ENCODE results near the gene CDH18.

CDH18 gene

DNA sequence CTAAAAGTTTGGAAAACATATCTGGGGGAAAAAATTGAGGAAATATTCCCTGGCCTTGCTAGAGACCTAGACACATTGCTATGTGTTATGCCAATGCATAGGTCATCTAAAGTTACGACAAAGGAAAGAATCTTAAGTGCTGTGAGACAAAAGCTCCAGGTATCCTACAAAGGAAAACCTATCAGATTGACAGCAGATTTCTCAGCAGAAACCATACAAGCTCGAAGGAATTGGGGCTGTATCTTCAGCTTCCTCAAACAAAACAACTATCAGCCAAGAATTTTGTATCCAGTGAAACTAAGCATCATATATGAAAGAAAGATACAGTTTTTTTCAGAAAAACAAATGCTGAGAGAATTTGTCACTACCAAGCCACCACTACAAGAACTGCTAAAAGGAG is 234.4 kb downstream of the CDH18 start:
- Mint-ChIP-seq H3K4me1 (no peaks in the 10 kb centered on the region), H3K27me3 (no peaks in the 10 kb centered on the region), H3K27ac (no peak overlapping the region), H3K36me3 (no peaks in the 10 kb centered on the region), H3K9me3 (peaks cover 7% of the 10 kb centered on the region), H3K4me3 (no peak overlapping the region)
- ATAC-seq: no peak

DNA sequence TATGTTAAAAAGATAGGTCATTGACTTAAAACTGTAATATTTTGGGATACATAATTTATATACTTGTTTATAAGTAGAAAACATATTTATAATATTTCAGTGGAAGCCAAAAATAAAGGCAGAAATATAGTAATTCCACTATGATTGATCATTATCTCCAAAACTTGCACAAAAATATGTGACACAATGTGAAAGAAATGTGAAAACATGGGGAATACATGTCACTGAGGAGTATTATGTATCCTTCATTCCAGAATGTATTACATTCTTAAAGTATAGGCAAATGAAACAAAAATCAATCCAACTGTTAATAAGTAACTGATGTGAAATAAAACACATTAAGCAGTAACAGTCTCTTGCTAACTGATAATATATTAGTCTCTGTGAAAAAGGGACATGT is 236.7 kb downstream of the CDH18 start:
- Mint-ChIP-seq H3K4me1 (no peaks in the 10 kb centered on the region), H3K27ac (no peak overlapping the region), H3K27me3 (no peaks in the 10 kb centered on the region), H3K9me3 (peaks cover 7% of the 10 kb centered on the region), H3K4me3 (no peak overlapping the region), H3K36me3 (no peaks in the 10 kb centered on the region)
- no peak for ATAC-seq

DNA sequence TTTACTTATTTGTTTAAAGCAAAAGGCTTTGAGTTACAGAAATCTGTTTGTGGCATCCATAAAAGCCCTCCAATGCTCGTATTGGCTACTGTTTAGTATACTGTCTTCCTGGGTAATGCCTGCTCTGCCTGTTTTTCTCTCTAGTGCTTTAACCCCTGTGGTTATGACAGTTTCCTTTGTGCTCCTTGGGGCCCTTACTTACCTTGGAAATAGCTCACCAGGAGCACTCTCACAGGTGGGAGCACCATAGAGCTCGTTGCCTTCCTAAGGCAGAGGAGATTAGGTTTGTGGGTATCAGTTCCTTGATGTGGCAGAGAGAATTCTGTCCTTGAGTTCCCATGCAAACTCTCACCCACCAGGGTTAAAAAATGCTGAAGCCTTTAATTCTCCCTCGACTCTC is 242.8 kb downstream of the CDH18 start:
- Mint-ChIP-seq H3K27ac (no peak overlapping the region), H3K36me3 (no peaks in the 10 kb centered on the region), H3K27me3 (no peaks in the 10 kb centered on the region), H3K4me3 (no peak overlapping the region), H3K9me3 (no peaks in the 10 kb centered on the region), H3K4me1 (no peaks in the 10 kb centered on the region)
- no peak for ATAC-seq

DNA sequence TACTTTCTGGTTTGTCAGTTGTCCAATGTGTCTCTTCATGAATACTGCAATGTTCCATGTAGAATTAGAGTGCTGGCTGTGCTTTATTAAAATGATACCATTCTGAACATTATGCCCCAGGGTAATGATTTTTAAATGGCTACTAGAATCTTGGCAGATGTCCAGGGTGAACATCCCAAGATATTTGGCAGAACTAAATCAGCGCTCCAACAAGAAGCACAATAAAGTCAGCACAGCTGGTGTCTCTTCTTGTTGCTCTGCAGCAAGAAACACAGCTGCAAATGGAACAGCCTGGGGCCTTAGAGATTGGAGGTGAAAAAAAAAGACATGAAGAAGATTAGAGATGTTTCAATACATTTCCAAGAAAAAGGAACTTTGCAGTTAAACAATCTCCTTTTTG is 248.3 kb downstream of the CDH18 start:
- Mint-ChIP-seq H3K27me3 (no peaks in the 10 kb centered on the region), H3K36me3 (no peaks in the 10 kb centered on the region), H3K27ac (no peak overlapping the region), H3K4me3 (no peak overlapping the region), H3K4me1 (no peaks in the 10 kb centered on the region), H3K9me3 (no peaks in the 10 kb centered on the region)
- no peak for ATAC-seq

DNA sequence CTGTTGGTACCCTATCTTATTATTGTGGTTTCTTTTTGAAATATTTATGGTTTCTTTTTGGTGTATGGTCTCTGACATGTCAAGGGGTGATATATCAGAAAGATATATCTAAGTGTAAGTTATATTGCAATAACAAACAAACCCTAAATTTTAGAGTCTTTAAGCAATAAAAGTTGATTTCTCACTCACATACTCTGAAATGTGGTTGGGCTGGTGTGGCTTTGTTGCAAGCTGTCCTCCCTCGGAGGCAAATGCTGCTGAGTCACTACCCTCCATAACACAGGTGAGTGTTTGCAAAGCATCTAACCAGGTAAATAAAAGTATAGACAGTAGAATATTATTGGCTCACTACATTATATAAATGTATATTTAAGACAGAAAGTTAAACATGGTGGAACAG is 253.2 kb downstream of the CDH18 start:
- ATAC-seq: no peak
- Mint-ChIP-seq H3K27ac (no peak overlapping the region), H3K9me3 (peaks cover 7% of the 10 kb centered on the region), H3K4me1 (no peaks in the 10 kb centered on the region), H3K36me3 (no peaks in the 10 kb centered on the region), H3K4me3 (no peak overlapping the region), H3K27me3 (no peaks in the 10 kb centered on the region)

DNA sequence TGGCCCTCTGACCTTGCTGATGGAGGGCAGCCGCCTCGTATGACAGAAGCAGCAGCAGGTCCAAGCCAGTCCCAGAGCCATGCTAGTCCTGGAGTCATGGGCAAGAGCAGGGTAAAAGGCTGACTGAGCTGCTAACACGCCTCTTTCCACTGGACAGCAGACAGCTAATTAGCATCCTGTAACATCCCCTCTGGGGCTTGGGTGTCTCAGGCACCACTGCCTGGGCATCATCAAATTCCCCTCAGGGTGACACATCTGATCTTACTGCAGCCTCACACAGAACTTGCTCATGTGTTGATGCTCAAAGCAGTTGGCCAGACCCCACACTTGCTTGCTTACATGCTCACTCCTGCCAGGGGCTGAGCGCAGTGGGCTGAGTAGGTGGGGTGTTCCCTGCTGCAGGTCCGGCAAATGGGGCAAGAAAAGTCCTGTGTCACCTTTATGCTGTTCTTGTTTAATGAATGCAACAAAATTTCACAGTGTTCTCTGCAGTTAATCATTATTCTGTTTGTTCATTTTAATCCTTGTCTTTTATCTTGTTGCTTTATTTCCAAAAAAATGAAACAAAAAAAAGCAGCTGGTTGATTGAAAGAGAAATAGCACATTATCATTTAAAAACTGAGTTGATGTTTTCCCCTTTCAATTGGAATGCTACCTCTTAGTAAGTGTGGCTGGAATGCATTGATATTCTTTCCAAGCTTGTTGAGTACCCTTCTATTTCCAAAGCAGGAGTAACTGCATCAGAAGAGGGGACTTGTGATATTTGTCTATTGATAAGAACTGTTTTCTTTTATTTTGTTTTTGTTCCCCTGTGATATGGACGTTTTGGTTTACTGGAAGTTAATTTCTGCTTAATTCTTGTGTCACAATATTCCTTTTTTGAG is 254.1 kb downstream of the CDH18 start:
- peak; percentile 27 for ATAC-seq
- Mint-ChIP-seq H3K36me3 (no peaks in the 10 kb centered on the region), H3K4me3 (no peak overlapping the region), H3K27ac (no peak overlapping the region), H3K4me1 (no peaks in the 10 kb centered on the region), H3K27me3 (no peaks in the 10 kb centered on the region), H3K9me3 (peaks cover 8% of the 10 kb centered on the region)

DNA sequence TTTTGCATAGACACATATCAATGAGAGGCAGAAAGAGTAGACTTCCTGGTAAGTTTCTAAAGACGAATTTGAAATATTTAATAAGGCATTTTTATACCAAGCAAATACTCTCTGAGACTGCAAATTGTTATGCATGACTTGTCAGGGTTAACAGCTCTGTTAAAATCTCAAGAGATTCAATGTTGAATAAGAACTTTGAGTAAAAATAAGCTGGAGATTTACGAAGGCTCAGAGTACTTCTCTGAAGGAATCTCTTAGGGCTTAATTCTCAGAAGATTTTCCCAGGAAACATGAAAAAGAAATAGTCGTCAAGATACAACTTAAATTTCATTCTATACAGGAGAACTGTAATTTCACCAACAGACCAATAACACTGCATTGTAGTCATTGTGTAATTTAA is 259.4 kb downstream of the CDH18 start:
- no peak for ATAC-seq
- no peaks in the 10 kb centered on the region for H3K4me1 Mint-ChIP-seq

DNA sequence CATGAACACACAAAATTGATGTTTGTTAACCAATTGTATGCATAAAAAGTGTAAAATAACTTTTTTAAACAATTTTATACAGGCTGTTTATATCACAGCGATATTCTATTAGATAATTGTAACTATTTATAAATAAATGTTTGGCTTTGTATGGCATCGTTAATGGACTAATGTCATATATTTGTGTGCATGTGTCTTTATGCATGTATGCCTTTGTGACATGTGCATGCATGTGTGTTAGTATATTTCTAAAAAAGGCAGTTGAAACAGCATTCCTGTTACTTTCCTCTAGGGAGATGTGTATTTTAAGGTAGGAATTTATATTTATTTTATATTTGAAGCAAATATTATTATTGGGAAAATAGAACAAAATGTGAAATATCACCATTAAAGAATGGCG is 268.9 kb downstream of the CDH18 start:
- Mint-ChIP-seq H3K9me3 (no peaks in the 10 kb centered on the region), H3K4me1 (no peaks in the 10 kb centered on the region)
- no peak for ATAC-seq

More for the DNA sequence above, 259.4 kb downstream of the CDH18 start:
- Mint-ChIP-seq H3K27me3 (no peaks in the 10 kb centered on the region), H3K4me3 (no peak overlapping the region), H3K9me3 (peaks cover 8% of the 10 kb centered on the region), H3K36me3 (no peaks in the 10 kb centered on the region), H3K27ac (no peak overlapping the region)

DNA sequence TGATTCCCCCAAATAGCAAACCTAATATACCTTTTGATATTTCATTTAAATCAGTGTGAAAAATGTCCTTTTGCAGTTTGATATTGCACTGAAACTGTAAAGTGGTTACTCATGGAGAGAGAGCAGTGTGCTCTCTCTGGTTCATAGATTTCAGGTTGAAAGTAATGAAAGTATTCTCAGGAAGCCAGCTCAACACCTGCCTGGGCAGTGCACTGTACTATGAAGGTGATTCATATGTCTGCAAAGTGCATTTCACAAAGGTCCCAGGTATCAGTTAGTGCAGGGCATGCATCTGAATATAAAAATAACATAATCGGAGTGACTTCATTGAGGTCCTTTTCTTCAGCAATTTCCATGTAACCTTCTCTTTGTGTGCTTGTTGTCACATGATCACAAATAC is 274.3 kb downstream of the CDH18 start:
- no peak overlapping the region for H3K4me3 Mint-ChIP-seq
- H3K27me3 Mint-ChIP-seq: no peaks in the 10 kb centered on the region
- H3K27ac Mint-ChIP-seq: no peak overlapping the region
- no peaks in the 10 kb centered on the region for H3K36me3 Mint-ChIP-seq
- ATAC-seq: no peak
- no peaks in the 10 kb centered on the region for H3K4me1 Mint-ChIP-seq
- H3K9me3 Mint-ChIP-seq: peaks cover 3% of the 10 kb centered on the region

More for the DNA sequence above, 268.9 kb downstream of the CDH18 start:
- Mint-ChIP-seq H3K27ac (no peak overlapping the region), H3K36me3 (no peaks in the 10 kb centered on the region), H3K4me3 (no peak overlapping the region), H3K27me3 (no peaks in the 10 kb centered on the region)

DNA sequence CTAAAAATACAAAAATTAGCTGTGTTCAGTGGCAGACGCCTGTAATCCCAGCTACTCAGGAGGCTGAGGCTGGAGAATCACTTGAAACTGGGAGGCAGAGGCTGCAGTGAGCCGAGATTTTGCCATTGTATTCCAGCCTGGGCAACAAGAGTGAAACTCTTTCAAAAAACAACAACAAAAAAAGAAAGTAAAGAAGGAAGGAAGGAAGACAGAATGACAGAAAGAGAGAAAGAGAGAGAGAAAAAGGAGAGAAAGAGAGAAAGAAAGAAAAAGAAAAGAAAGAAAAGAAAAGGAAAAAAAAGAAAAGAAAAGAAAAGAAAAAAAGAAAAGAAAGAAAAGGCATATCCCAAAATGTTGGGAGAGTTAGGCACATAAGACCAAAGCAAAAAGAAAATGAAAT is 278.6 kb downstream of the CDH18 start:
- Mint-ChIP-seq H3K4me1 (no peaks in the 10 kb centered on the region), H3K27ac (no peak overlapping the region), H3K27me3 (no peaks in the 10 kb centered on the region), H3K9me3 (peaks cover 3% of the 10 kb centered on the region), H3K4me3 (no peak overlapping the region), H3K36me3 (no peaks in the 10 kb centered on the region)
- no peak for ATAC-seq

DNA sequence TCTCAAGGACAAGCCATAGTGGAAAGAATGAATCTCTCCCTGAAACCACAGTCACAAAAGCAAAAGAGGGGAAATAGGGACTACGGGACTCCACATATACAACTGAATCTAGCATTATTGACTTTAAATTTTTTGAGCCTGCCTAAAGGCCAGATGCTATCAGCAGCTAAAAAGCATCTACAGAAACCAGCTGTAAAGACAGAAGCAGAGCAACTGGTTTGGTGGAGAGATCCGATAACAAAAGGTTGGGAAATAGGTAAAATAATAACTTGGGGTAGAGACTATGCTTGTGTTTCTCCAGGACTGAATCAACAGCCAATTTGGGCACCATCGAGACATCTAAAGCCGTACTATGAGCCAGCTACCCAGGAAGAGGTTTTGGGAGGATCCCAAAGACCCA is 281.2 kb downstream of the CDH18 start:
- Mint-ChIP-seq H3K36me3 (no peaks in the 10 kb centered on the region), H3K27ac (no peak overlapping the region), H3K4me1 (no peaks in the 10 kb centered on the region), H3K4me3 (no peak overlapping the region), H3K27me3 (no peaks in the 10 kb centered on the region), H3K9me3 (peaks cover 3% of the 10 kb centered on the region)
- ATAC-seq: no peak

DNA sequence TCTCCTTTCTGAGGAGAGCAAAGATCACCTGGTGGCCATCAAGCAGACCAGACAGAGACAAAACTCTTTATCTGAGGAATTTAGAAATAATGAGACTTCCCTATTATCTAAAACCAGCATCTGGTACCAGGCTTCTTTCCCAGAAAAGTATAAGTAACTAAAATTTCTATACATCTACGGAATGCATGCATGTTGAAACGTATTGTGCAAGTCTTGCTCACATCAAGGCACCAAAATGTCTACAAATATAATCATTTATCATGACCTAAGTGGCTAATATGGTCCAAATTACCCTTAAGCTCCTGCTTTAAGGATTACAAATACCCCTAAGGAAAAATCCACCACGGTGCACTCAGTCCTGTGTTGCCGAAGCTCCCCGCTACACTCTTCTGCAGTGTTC is 286.3 kb downstream of the CDH18 start:
- Mint-ChIP-seq H3K4me3 (no peak overlapping the region), H3K27me3 (no peaks in the 10 kb centered on the region), H3K9me3 (no peaks in the 10 kb centered on the region), H3K27ac (no peak overlapping the region), H3K4me1 (no peaks in the 10 kb centered on the region), H3K36me3 (no peaks in the 10 kb centered on the region)
- ATAC-seq: no peak

DNA sequence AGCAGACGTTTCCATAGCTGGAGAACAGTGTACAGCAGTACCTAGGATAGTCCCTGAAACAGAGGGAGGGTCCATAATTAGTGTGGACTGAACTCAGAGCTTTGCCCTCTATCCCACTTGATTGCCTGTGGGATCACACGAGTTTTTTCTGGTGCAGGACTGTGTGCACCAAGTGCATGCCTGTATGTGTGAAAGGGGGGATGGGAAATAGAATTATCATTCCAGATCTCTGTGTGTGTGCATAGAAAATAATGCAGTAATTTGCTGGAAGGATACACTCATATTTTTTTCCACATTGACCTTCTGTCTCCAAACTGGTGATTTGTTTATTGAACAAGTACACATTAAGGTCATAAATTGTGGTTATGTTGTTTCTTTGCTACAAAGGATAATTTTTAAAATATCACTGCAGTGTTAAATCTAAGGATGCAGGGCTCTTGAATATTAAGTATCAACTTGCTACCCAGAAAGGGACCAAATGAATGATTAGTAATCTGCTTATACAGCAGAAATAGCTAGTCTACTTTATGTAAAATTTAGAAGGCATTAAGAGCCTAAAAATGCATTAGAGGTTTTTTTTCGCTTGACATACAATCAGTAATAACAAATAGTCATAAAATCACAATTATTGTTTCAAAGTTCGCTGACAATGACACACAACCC is 292.9 kb downstream of the CDH18 start:
- no peaks in the 10 kb centered on the region for H3K9me3 Mint-ChIP-seq
- no peak for ATAC-seq
- no peaks in the 10 kb centered on the region for H3K27me3 Mint-ChIP-seq
- no peaks in the 10 kb centered on the region for H3K4me1 Mint-ChIP-seq
- H3K27ac Mint-ChIP-seq: no peak overlapping the region
- H3K4me3 Mint-ChIP-seq: no peak overlapping the region
- H3K36me3 Mint-ChIP-seq: no peaks in the 10 kb centered on the region

DNA sequence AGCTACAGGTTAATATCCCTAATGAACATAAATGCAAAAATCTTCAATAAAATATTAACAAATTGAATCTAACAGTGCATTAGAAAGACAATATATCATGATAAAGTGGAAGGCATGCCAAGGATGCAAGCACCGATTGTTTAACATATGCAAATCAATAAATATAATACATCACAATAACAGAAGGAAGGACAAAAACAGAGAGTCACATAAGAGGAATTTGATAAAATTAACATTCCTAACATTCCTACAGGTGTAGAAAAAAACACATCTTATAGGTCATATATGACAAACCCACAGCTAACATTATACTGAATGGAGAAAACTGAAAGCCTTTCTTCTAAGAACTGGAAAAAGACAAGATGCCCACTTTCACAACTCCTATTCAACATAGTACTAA is 297.0 kb downstream of the CDH18 start:
- H3K4me3 Mint-ChIP-seq: no peak overlapping the region
- no peak overlapping the region for H3K27ac Mint-ChIP-seq
- no peaks in the 10 kb centered on the region for H3K4me1 Mint-ChIP-seq
- H3K36me3 Mint-ChIP-seq: no peaks in the 10 kb centered on the region
- peaks cover 10% of the 10 kb centered on the region for H3K9me3 Mint-ChIP-seq
- no peaks in the 10 kb centered on the region for H3K27me3 Mint-ChIP-seq
- no peak for ATAC-seq

DNA sequence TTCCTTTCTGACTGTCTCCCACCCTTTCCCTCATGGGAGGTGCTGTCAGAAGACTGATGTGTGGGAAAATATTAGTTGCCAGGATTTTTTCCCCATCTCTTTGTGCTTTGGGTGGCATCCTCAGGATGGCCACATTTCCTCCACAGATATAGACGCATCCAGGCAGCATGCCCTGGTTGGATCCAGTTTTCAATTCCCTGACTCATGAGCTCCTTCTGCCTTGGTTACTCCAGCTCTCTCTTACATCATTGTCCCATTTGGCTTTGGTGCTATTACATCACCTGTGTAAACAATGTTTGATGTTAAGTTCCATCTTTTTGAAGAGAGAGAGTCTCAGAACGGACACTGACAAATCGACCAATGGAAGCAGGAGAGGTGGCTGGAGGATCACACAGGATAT is 302.5 kb downstream of the CDH18 start:
- no peak overlapping the region for H3K4me3 Mint-ChIP-seq
- no peaks in the 10 kb centered on the region for H3K36me3 Mint-ChIP-seq
- no peaks in the 10 kb centered on the region for H3K4me1 Mint-ChIP-seq
- no peak for ATAC-seq
- no peak overlapping the region for H3K27ac Mint-ChIP-seq
- peaks cover 10% of the 10 kb centered on the region for H3K9me3 Mint-ChIP-seq
- H3K27me3 Mint-ChIP-seq: no peaks in the 10 kb centered on the region

DNA sequence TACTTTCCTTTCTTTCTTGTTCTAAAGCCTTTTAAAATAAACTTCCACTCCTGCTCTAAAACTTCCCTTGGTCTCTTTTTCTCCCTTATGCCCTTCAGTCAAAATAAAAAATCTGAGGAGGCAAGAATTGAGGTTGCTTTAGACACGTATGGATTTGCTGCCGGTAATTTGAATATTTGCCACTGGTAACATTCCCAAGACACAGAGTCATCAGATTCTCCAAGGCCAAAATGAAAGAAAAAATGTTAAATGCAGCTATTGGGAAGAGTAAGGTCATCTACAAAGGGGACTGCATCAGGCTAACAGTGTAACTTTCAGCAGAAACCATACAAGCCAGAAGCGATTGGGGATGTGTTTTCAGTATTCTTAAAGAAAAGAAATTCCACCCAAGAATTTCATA is 311.1 kb downstream of the CDH18 start:
- Mint-ChIP-seq H3K4me3 (no peak overlapping the region), H3K9me3 (peaks cover 6% of the 10 kb centered on the region), H3K27me3 (no peaks in the 10 kb centered on the region), H3K4me1 (no peaks in the 10 kb centered on the region), H3K36me3 (no peaks in the 10 kb centered on the region), H3K27ac (no peak overlapping the region)
- no peak for ATAC-seq
